Measurements from ENCODE around the gene SERPINE2. TPM values are rescaled to one million over a fixed set of nuclear protein-coding genes. Genes with fewer than 3 reads are reported as not detected.
"Not testable (repeated sequence)": the region's sequence is repeated elsewhere in the genome, so short reads cannot be mapped to it uniquely, and the experiment has no call there.

SERPINE2 gene
- total RNA-seq, 1 donor from 2014 or later, result 43.8 TPM

DNA sequence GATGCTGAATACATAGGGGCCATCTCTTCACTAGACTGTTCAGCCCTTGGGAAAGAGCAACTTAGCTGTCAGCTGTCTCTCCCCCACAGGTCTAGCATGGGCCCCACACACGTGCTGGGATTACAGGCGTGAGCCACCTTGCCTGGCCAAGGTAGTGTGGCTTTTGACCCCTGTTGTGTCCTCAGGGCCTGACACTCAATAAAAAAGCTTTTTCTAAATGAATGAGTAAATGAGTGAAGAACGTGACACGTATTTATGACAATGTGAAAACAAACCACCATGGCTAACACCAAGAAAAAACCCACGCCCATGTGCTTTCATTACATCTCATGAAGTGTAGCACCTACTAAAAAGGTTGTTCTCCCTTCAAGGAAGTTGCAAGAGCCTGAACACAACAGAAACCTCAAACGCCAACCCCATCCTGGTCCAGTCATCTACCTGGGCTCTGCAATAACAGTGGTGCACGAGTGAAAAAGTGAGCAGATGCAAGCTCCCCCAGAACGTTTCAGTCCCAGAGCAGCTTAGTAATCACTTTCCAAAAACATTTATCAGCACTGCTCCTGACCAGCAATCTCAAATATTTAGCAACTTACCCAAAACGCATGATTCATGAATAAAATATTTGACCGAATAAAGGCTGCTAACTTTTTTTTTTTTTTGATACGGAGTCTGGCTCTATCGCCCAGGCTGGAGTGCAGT is 97.4 kb downstream of the SERPINE2 start:
- DNase-seq, result no peak

DNA sequence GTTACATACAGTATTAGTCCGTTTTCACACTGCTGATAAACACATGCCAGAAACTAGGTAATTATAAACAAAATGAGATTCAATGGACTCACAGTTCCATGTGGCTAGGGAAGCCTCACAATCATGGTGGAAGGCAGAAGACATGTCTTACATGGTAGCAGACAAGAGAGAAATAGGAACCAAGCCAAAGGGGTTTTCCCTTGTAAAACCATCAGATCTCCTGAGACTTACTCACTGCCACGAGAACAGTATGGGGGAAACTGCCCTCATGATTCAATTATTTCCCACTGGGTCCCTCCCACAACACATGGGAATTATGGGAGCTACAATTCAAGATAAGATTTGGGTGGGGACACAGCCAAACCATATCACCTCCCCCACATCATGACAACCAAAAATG is 99.6 kb downstream of the SERPINE2 start:
- DNase-seq, result not testable (repeated sequence)

DNA sequence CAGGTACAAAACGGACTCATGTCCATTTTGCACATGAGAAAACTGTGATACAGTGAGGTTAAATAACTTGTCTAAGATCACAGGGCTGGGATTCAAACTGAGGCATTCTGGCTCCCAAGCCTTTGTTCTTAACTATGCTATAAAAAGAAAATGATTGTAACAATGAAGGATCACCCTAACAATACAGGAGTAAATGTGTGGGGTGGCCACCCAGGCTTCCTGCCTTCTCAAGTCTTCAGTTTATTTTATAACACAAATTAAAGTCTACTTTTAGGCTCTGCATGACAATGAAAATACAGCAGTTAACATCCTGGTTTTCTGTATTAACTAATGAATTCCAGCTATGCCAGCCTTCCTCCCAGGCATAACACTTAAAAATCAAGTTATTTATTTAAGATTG is 101.6 kb downstream of the SERPINE2 start:
- no peak for DNase-seq

DNA sequence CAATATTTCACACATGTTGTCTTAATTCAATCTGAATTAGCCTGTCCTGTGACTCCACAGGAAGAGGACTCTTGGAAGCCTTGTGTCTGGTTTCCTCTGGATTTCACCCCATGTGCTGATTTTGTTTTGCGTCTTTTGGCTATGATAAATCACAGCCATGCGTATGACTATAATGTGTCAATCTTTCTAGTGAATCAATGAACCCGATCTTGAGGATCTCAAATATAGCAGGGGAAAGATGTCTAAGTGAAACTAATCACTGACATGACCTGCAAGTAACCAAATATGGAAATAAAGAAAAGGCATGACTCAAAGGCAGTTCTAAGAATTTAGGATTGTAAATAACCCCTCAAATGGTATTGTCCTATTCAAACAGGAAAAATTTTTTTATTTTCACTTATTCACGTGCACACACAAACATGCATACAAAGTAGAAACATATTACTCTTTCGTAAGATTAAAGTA is 102.2 kb downstream of the SERPINE2 start:
- no peak for DNase-seq

DNA sequence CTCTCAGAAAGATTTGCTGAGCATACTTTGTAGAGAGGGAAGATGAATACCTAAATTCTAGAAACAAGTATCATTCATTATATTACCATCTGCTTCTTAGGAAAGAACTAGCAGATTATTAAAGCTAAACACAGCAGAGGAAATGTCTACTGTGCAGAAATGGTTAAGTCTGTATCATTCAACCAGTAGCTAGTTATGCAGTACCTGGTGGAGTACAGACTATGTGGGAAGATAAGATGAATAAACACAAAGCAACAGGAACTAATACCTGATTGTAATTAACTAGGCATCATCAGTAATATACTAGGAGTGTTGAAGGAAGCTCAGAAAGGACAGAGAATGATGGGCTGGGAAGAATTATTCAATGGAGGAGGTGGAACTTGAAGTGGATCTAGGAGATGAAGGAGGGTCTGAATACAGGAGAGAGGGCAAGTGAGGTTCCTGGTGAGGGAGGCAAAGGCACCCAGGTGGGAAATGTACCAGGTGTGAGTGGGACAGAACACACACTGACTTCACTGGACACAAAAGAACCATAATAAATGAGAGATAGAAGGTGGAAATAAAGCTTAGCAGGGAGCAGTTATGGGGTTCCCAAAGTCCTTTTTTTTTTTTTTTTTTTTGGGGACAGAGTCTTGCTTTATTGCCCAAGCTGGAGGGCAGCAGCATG is 103.5 kb downstream of the SERPINE2 start:
- no peak for DNase-seq

DNA sequence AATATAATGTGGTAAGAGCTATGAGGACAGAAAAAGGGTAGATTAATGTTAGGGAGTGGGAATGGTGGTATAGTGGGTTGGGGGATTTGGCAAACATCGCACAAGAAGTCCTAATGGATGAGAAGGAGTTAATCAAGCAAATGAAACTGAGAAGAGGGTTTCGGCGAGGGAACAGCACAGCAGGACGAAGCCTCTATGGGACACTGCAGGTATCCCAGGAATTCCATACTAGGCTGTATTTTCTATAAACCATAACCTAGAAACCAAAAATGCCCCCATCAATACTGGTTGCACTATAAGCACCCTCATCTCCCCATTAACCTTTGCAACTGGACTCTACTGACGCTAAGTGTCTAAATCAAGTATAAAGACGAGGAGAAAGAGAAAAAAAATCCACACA is 104.2 kb downstream of the SERPINE2 start:
- no peak for DNase-seq

DNA sequence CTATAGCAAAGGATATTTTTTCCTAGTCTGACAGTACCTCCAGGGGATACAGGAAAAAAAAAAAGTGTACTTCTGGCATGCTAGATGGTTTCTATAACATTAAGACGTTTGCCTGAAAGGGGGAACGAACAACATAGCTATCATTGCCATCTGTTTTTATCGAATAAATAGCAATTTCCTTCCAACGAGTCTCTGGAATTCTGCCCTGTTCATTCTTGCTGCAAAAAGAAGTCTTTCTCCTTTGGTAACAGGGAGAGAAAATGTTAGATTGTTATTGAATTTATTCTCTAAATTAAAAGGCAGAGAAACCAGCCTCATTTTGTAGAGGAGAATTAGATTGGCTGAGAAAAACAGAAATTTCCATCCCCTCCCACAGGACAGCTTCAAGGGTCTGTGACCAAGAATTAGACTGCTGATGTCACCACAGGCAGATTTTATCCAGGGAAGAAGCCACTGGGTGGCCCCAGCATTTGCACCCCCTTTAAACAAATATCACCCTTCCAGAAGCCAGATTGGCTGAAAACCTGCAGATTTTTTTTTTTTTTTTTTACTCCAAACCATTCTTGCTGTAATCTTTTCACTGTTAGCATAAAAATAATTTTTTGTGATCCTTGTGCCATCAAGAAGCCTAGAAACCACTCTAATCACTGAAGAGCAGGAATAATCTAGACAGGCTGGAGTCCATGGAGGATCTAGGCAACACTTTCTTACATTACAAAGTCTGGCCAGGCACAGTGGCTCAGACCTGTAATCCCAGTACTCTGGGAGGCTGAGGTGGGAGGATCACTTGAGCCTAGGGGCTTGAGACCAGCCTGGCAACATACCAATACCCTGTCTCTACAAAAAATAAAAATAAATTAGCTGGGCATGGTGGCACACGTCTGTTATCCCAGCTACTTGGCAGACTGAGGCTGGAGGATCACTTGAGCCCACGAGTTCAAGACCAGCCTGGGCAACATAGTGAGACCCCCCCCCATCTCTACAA is 106.0 kb downstream of the SERPINE2 start:
- DNase-seq, result no peak

DNA sequence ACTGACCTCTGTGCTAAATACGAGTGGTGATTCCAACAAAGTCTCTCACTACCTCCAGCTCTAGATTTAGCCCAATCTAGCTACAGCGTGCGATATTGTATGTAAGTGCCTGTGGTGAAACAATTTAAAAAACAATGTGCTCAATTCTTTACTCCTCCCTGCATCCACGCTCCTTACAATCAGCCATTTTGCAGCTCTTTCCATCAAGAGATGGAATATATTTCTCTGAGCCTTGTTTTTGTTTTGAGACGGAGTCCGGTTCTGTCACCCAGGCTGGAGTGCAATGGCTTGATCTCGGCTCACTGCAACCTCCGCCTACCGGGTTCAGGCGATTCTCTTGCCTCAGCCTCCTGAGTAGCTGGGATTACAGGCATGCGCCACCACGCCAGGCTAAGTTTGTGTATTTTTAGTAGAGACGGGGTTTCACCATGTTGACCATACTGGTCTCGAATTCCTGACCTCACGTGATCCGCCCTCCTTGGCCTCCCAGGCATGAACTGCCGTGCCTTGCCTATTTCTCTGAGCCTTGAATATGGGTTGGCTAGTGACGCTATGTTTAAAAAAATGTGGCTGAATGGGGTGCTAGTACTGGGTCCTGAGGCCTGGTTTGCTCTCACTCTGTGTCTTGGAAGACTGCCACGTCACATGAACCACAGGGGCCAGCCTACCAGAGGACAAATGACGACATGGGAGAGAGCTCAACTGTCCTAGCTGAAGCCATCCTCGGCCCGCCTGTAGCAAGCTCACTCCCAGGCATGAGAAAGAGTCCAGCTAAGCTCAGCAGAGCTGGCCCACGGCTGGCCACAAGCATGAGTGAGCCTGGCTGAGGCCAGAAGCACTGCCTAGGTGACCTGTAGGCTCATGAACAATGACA is 108.7 kb downstream of the SERPINE2 start:
- peak; percentile 39 for DNase-seq

DNA sequence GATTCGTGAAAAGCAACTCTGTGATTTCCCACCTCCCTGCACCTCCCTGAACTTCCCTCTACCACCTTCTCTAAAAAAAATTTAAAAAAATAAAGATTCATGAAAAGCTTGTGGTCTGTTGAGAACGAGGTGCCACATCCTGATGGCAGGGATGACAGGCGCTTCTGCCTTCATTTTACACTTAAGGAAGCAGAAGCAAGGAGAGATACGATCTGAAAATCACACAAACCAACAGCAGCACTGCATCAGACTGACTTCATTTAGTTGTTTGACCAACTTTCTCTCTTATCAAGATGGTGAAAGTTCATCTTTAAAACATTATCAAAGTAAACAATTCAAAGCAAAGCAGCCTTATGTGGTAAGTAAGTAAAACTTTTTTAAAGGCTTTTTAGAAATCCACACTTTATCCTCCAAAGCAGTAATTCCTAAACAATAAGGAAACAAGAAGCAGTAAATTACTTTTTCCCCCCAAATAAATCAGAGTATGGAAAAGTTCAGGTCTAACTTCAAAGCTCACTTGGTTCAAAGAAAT is 109.4 kb downstream of the SERPINE2 start:
- DNase-seq, result no peak

DNA sequence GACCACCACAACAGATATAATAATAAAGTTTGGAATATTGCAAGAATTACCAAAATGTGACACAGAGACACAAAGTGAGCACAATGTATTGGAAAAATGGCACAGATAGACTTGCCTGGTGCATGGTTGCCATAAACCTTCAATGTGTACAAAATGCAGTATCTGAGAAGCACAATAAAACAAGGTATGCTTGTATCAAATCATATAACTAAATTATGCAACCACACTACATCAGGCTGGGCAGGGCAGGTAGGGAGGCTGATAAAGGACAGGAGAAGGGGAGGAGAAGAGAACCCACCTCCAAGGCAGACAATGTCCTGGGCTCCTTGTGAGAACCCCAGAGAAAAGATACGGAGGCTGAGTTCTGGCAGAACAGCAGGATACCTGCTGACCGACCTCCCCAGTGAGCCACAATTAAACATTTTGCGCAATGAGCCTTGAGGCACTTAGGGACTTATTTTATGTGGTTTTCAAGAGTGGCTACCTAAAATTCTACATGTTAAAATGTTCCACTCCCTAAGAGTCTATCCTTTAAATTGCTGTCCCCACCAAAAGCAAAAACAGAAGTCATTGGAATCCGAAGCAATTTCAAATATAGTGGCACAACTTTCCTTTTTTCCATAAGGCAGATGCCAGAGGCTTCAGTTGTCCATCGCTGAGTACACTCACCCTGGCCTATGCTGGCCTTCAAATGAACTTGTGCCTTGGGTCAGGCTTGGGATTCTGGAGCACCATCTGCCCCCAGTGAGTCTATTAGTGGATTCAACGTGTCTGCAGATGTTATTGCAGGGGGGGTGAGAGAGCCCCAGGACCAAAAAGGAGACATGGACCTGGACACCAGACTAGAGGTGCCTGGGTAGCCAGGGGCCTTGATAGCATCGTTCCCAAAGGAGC is 110.7 kb downstream of the SERPINE2 start:
- DNase-seq, result no peak

DNA sequence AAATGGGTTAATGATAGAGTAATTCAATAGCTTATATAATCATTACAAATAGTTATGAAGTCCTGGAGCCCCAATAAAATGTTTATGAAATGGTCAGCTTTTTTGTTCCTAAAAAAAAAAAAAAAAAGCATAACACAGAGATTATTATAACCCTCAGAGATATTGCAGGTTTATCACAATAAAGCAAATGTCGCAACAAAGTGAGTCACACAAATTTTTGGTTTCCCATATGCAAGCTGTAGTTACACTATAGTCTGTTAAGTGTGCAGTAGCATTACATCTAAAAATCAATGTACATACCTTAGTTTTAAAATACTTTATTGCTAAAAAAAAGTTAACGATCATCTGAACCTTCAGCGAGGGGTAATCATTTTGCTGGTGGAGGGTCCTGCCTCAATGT is 114.0 kb downstream of the SERPINE2 start:
- no peak for DNase-seq

Other genes with a start within 250 kb of the SERPINE2 start
- gene AP1S3, start 201.7 kb downstream of the SERPINE2 start, total RNA-seq, result 2.7 TPM
- gene WDFY1, start 94.0 kb downstream of the SERPINE2 start, total RNA-seq, result 67.8 TPM
- gene MRPL44, start 81.8 kb downstream of the SERPINE2 start, total RNA-seq, result 80.2 TPM

Measured in occipital lobe (tissue), 2 donors.